ENCODE results near the gene TMEM115.
A peak's percentile ranks its signal among the peaks of the same experiment; 100 is the strongest.

The TMEM115 gene

DNA sequence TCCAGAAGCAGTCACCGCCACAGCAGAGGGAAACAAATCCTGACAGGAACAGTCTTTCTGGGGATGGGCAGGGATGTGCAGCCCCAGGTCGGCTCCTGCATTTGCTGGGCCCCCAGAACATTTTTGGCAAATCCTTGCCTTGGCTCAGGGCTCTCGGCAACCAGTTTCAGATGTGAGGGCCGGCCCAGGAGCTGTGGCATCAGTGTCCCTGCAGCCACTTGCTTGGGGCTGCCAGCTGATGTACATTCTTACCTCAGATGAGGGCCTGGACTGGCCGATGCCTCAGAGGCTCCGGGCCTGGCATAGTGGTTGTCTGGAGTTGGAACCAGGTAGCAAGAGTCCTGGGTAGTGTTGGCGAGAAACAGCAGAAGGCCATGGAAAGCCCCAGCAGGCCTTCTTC is 4.5 kb downstream of the TMEM115 start:
- TF ChIP-seq, protein P1, sequence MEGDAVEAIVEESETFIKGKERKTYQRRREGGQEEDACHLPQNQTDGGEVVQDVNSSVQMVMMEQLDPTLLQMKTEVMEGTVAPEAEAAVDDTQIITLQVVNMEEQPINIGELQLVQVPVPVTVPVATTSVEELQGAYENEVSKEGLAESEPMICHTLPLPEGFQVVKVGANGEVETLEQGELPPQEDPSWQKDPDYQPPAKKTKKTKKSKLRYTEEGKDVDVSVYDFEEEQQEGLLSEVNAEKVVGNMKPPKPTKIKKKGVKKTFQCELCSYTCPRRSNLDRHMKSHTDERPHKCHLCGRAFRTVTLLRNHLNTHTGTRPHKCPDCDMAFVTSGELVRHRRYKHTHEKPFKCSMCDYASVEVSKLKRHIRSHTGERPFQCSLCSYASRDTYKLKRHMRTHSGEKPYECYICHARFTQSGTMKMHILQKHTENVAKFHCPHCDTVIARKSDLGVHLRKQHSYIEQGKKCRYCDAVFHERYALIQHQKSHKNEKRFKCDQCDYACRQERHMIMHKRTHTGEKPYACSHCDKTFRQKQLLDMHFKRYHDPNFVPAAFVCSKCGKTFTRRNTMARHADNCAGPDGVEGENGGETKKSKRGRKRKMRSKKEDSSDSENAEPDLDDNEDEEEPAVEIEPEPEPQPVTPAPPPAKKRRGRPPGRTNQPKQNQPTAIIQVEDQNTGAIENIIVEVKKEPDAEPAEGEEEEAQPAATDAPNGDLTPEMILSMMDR (IDR thresholded peaks at IDR 0.05): no peak

- TF ChIP-seq, protein P1 (IDR thresholded peaks at IDR 0.05): no peak
Observed at GRCh38 chr3:50354186-50354764, 5.0 kb downstream of the TMEM115 start.

DNA sequence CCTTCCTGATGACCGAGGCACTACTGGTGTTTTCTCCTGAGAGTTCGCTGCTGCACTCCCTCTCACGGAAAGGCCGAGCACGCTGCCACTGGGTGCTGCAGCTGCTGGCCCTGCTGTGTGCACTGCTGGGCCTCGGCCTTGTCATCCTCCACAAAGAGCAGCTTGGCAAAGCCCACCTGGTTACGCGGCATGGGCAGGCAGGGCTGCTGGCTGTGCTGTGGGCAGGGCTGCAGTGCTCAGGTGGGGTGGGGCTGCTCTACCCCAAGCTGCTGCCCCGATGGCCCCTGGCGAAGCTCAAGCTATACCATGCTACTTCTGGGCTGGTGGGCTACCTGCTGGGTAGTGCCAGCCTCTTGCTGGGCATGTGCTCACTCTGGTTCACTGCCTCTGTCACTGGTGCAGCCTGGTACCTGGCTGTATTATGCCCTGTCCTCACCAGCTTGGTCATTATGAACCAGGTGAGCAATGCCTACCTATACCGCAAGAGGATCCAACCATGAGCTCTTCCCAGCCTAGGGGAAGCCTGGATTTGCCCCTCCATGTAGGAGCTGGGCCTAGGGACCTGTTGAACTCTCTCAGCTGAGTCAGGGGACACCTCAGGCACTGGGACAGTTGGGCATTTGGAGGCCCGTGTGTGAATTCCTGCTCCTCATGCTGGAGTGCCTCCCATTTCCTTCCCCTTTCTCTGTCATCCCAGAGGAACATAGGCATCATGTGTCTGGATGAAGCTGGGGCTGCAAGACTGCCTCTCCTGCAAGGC is 5.9 kb downstream of the TMEM115 start:
- TF ChIP-seq, protein P1 (IDR thresholded peaks at IDR 0.05): no peak

DNA sequence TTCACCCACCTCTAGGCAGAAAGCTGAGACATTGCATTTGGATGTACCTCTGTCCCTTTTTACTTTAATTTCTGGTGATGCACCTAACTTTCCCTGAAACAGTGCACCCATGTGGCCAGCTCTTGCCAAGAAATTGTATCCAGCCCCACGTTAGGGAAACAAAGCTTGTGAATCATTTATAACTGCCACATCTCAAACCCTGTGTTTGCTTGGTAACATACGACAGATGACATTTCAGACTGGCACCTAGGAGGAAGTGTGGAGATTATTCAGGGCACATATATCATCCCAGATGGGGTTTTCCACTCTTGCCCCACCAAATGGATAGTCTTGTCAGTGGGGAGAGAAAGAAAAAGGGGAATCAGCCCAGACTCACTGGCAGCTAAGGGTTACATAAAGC is 6.5 kb downstream of the TMEM115 start:
- TF ChIP-seq, protein P1 (IDR thresholded peaks at IDR 0.05): peak; percentile 35; the same call in 1 of the 2 replicates

DNA sequence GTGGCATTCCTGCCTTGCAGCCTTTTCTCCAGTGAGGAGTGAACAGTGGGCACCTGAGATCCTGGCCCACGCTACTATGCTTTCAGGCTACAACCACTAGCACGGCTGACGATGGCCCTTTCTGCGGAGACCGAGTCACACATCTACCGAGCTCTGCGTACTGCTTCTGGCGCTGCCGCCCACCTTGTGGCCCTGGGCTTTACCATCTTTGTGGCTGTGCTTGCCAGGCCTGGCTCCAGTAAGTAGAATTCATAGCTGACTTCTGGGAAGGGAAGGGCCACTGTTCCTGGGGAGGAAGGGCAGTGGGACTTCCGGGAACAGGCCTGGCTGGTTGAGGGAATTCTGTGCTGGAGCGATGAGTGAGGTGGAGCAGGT is 8.0 kb downstream of the TMEM115 start:
- TF ChIP-seq, protein P1 (IDR thresholded peaks at IDR 0.05): no peak

DNA sequence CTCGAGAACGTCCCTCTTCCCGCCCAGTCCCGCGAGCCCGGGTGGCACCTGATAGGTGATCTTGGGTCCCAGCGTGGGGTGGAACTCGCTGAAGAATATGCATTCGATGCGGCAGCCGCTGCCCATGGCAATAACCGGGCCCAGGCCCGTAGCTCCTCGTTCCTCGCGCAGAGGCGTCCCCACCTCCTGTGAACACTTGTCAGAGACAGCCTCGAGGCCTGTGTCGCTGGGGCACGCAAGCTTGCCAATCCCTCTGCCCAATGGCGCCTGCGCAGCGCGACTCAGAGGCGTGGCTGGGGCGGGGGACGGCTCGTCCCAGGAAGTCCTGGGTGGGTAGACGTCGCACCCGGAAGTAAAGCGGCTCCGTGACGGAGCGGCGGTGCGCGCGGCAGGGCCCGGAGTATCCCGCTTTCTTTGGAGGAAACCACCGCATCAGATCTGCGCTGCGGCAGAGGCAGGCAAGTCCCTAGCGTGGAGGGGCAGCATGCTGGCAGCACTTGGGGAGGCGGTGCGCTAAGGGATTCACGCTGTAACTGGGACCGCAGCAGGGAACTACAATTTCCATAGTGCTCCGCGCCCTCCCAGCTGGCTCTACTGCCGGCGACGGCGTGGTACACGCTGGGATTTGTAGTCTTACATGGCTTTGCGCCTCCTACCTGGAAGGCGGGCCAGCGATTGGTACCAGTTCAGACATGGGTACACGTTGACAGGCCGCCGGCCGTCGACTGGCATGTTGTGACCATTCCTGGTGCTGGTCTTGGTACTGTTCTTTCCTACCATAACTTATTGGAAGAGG is 8.6 kb downstream of the TMEM115 start, which contains the start of the genes CYB561D2 and NPRL2:
Gene CYB561D2, plus strand, starts transcription at position 336 of the 796 bp plus-strand sequence. CDS start 572 bp downstream, outside the sequence.
Gene NPRL2, minus strand, starts transcription at position 249 of the 796 bp plus-strand sequence. Its CDS starts 123 bp downstream, at position 126.
- TF ChIP-seq, protein P1 (IDR thresholded peaks at IDR 0.05): no peak

- TF ChIP-seq, protein P1 (IDR thresholded peaks at IDR 0.05): no peak
Observed at GRCh38 chr3:50350213-50350526, 9.2 kb downstream of the TMEM115 start.
